Neutrophil (primary cell): ENCODE measurements around the gene KLHL29.

Source experiments
- H3K27ac ChIP-seq: fragments of 200-600 bp; sonication (generic); 2 replicates; pipeline ENCODE4 v1.5.1; 2016; ENCODE audit warnings: mild to moderate bottlenecking, moderate library complexity
- H3K27me3 ChIP-seq: fragments of 200-600 bp; sonication (generic); 2 replicates; pipeline ENCODE4 v1.6.0; 2016; ENCODE audit warnings: mild to moderate bottlenecking
- H3K36me3 ChIP-seq: fragments of 200-600 bp; sonication (generic); 2 replicates; pipeline ENCODE4 v1.5.1; 2017
- H3K4me1 ChIP-seq, 2 experiments: fragments of 200-600 bp in 1 of 2; sonication (generic) in 1 of 2; 1 replicate in 1 of 2; 2 replicates in 1 of 2; pipeline versions ENCODE4 v1.5.1 to v1.6.1; 2013 to 2016; ENCODE audit warnings: low read depth in 1 of 2, low read length in 1 of 2, mild to moderate bottlenecking in 1 of 2, moderate library complexity in 1 of 2; ENCODE audit not compliant: control insufficient read depth in 1 of 2, insufficient read depth in 1 of 2
- H3K4me3 ChIP-seq, 2 experiments: fragments of 200-600 bp in 1 of 2; sonication (generic) in 1 of 2; 1 replicate in 1 of 2; 2 replicates in 1 of 2; pipeline ENCODE4 v1.5.1; 2013 to 2016; ENCODE audit warnings: low read depth in 1 of 2, low read length in 1 of 2, mild to moderate bottlenecking in 1 of 2, moderate library complexity in 1 of 2
- H3K9me3 ChIP-seq: fragments of 200-600 bp; sonication (generic); 2 replicates; pipeline ENCODE4 v1.5.1; 2016
- TF ChIP-seq, protein P1 (sequence below): fragments of 200-600 bp; sonication (generic); IDR thresholded peaks from 2 replicates; pipeline ENCODE4 v1.5.1; 2016; ENCODE audit warnings: antibody characterized with exemption

The KLHL29 gene

GRCh38 chr2:23602116-23602515 lies 217.1 kb downstream of the KLHL29 start:
- H3K36me3 ChIP-seq, result no peaks in the 10 kb centered on the region
- peaks cover 19% of the 10 kb centered on the region for H3K27me3 ChIP-seq
- H3K27ac ChIP-seq, result no peak overlapping the region
- TF ChIP-seq, protein P1, sequence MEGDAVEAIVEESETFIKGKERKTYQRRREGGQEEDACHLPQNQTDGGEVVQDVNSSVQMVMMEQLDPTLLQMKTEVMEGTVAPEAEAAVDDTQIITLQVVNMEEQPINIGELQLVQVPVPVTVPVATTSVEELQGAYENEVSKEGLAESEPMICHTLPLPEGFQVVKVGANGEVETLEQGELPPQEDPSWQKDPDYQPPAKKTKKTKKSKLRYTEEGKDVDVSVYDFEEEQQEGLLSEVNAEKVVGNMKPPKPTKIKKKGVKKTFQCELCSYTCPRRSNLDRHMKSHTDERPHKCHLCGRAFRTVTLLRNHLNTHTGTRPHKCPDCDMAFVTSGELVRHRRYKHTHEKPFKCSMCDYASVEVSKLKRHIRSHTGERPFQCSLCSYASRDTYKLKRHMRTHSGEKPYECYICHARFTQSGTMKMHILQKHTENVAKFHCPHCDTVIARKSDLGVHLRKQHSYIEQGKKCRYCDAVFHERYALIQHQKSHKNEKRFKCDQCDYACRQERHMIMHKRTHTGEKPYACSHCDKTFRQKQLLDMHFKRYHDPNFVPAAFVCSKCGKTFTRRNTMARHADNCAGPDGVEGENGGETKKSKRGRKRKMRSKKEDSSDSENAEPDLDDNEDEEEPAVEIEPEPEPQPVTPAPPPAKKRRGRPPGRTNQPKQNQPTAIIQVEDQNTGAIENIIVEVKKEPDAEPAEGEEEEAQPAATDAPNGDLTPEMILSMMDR, result no peak
- no peaks in the 10 kb centered on the region for H3K4me1 ChIP-seq
- peaks cover 3% of the 10 kb centered on the region for H3K9me3 ChIP-seq
- no peak overlapping the region for H3K4me3 ChIP-seq

DNA sequence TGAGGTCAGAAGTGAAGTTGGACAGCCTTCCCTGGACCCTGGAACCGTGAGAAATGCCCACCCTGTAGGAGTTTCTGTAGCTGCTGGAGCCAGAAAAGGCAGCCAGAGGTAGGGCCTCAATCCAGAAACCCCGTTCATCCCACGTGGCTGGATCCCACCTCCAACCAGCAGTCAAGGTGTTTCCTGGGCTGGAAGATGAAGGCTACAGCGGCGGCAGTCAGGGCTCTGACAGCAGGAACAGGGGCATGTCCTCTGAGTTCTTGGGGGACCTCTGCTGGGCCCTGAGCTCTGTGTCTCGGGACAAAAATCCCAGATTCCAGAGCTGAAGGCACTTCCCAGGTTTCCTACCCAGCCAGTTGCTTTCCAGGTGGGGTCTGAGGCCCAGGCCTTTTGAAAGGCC lies 218.2 kb downstream of the KLHL29 start:
- H3K4me3 ChIP-seq, result no peak overlapping the region
- H3K27ac ChIP-seq, result no peak overlapping the region
- H3K4me1 ChIP-seq, result no peaks in the 10 kb centered on the region
- TF ChIP-seq, protein P1, result no peak
- H3K36me3 ChIP-seq, result no peaks in the 10 kb centered on the region
- peaks cover 3% of the 10 kb centered on the region for H3K9me3 ChIP-seq
- H3K27me3 ChIP-seq, result peaks cover 25% of the 10 kb centered on the region

GRCh38 chr2:23603581-23603980 lies 218.6 kb downstream of the KLHL29 start:
- TF ChIP-seq, protein P1, result no peak
- no peaks in the 10 kb centered on the region for H3K36me3 ChIP-seq
- peaks cover 3% of the 10 kb centered on the region for H3K9me3 ChIP-seq

DNA sequence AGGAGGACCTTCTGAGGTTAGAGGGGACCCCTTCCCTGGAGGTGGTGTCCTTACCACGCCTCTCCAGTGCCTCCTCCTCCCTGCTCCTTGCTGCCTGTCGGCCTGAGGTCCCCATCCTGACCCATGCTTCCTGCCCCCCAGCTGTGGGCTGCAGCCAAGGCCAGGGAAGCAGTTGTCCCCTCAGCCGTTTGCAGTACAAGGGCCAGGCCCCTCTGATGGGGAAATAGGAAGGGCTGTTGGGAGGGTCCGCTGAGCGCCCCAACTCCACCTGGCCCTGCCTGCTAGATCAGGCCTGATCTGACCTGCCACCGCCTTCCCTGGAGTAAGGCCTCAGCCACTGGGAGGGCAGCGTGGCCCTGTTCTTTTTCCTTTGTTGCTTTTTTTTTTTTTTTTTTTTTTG lies 219.8 kb downstream of the KLHL29 start:
- Histone ChIP-seq H3K27ac (no peak overlapping the region), H3K9me3 (peaks cover 3% of the 10 kb centered on the region), H3K36me3 (no peaks in the 10 kb centered on the region), H3K4me1 (no peaks in the 10 kb centered on the region), H3K27me3 (peaks cover 29% of the 10 kb centered on the region), H3K4me3 (no peak overlapping the region)
- TF ChIP-seq, protein P1, result no peak

More at GRCh38 chr2:23603581-23603980, 218.6 kb downstream of the KLHL29 start:
- Histone ChIP-seq H3K27ac (no peak overlapping the region), H3K4me3 (no peak overlapping the region), H3K4me1 (no peaks in the 10 kb centered on the region), H3K27me3 (peaks cover 26% of the 10 kb centered on the region)

DNA sequence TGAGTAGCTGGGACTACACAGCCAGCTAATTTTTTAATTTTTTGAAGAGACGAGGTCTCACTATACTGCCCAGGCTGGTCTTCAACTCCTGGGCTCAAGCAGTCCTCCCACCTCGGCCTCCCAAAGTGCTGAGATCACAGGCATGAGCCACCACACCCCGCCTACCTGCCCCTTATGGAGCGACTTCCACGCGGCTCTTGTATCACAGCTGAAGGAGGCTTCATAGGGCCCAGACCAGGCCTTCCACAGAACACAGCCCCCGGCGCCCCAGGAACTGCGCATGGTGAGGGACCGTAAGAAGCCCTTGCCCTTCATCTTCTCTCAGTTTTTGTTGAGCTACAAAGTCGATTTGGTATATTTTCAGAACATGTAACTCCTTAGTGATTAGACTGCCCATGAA lies 220.3 kb downstream of the KLHL29 start:
- Histone ChIP-seq H3K4me3 (no peak overlapping the region), H3K27ac (no peak overlapping the region), H3K36me3 (no peaks in the 10 kb centered on the region), H3K9me3 (peaks cover 3% of the 10 kb centered on the region), H3K4me1 (no peaks in the 10 kb centered on the region), H3K27me3 (peaks cover 26% of the 10 kb centered on the region)
- TF ChIP-seq, protein P1, result no peak

DNA sequence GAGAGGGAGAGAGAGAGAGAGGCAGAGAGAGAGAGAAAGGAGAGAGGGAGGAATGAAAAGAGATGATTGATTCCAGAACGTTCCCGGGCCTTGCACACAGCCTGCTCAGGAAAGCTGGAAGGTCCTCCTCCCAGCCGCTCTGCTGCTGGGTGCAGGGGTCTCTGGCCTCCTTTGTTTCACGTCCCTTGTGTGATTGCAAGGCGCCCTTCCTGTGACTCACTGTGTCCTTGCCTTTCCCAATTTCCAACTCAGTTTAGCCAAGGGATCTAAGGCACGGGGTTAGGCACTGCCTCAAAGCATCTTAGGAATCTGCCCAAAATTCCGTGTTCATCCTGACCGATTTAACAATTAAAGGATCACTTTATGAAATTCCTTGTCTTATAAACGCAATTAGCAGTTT lies 221.2 kb downstream of the KLHL29 start:
- Histone ChIP-seq H3K4me1 (no peaks in the 10 kb centered on the region), H3K4me3 (no peak overlapping the region), H3K27me3 (peaks cover 18% of the 10 kb centered on the region), H3K36me3 (no peaks in the 10 kb centered on the region), H3K9me3 (peaks cover 3% of the 10 kb centered on the region), H3K27ac (no peak overlapping the region)
- TF ChIP-seq, protein P1, result no peak
